OCI-LY1 (cell line): ENCODE results near the gene ATG9A.

ENCODE experiments used
- H2AFZ ChIP-seq: fragments of 200-600 bp; sonication (generic), shearing (Covaris generic); 2 replicates; pipeline ENCODE4 v1.6.0; 2014; ENCODE audit warnings: antibody characterized with exemption, mild to moderate bottlenecking, low read length
- H3F3A ChIP-seq: fragments of 200-600 bp; sonication (generic), shearing (Covaris generic); 2 replicates; pipeline ENCODE4 v1.6.0; 2014; ENCODE audit warnings: mild to moderate bottlenecking, antibody characterized with exemption, low read length, moderate library complexity; ENCODE audit not compliant: insufficient read depth
- H3K27ac ChIP-seq: fragments of 200-600 bp; sonication (generic); 2 replicates; pipeline ENCODE4 v1.5.1; 2014; ENCODE audit warnings: low read length, mixed run types, mild to moderate bottlenecking, low read depth; ENCODE audit not compliant: poor library complexity, severe bottlenecking
- H3K27me3 ChIP-seq: fragments of 200-600 bp; sonication (generic); 2 replicates; pipeline ENCODE4 v1.6.0; 2014; ENCODE audit warnings: antibody characterized with exemption, mild to moderate bottlenecking, low read length, moderate library complexity; ENCODE audit not compliant: insufficient read depth
- H3K36me3 ChIP-seq: fragments of 200-600 bp; sonication (generic); 2 replicates; pipeline ENCODE4 v1.6.1; 2014; ENCODE audit warnings: mild to moderate bottlenecking, antibody characterized with exemption, low read length, moderate library complexity, mixed read lengths; ENCODE audit not compliant: insufficient read depth
- H3K4me1 ChIP-seq: fragments of 200-600 bp; sonication (generic); 2 replicates; pipeline ENCODE4 v1.5.1; 2014; ENCODE audit warnings: mild to moderate bottlenecking, low read length, moderate library complexity; ENCODE audit not compliant: insufficient read depth, severe bottlenecking
- H3K4me2 ChIP-seq: fragments of 200-600 bp; sonication (generic), shearing (Covaris generic); 2 replicates; pipeline ENCODE4 v1.6.1; 2014; ENCODE audit warnings: low read length
- H3K4me3 ChIP-seq: fragments of 200-600 bp; sonication (generic); 2 replicates; pipeline ENCODE4 v1.5.1; 2014; ENCODE audit warnings: low read length, low read depth, mild to moderate bottlenecking, mixed read lengths; ENCODE audit not compliant: poor library complexity, severe bottlenecking
- H3K79me2 ChIP-seq: fragments of 200-600 bp; shearing (Covaris generic); 2 replicates; pipeline ENCODE4 v1.6.1; 2016; ENCODE audit warnings: mixed run types, low read length, mixed read lengths; ENCODE audit not compliant: insufficient read depth
- H3K9ac ChIP-seq: fragments of 200-600 bp; sonication (generic), shearing (Covaris generic); 2 replicates; pipeline ENCODE4 v1.6.1; 2014; ENCODE audit warnings: mild to moderate bottlenecking, low read length, mixed read lengths
- H3K9me2 ChIP-seq: fragments of 200-600 bp; sonication (generic), shearing (Covaris generic); 2 replicates; pipeline ENCODE4 v1.6.1; 2014; ENCODE audit warnings: low read depth, mild to moderate bottlenecking, low read length, mixed read lengths
- H3K9me3 ChIP-seq: fragments of 200-600 bp; shearing (Covaris generic); 2 replicates; pipeline ENCODE4 v1.6.1; 2014; ENCODE audit warnings: low read length, mixed read lengths
- H4K20me1 ChIP-seq: fragments of 200-600 bp; sonication (generic), shearing (Covaris generic); 2 replicates; pipeline ENCODE4 v1.6.0; 2016; ENCODE audit warnings: mild to moderate bottlenecking, low read length; ENCODE audit not compliant: insufficient read depth
- EZH2 ChIP-seq: fragments of 200-600 bp; sonication (generic), shearing (Covaris generic); IDR thresholded peaks from 2 replicates; pipeline ENCODE4 v1.8.0; 2017; ENCODE audit warnings: borderline replicate concordance, mixed run types, mild to moderate bottlenecking, antibody characterized with exemption, low read length, moderate library complexity, mixed read lengths
- TF ChIP-seq, protein P1 (sequence below): fragments of 200-600 bp; sonication (generic), shearing (Covaris generic); IDR thresholded peaks from 2 replicates; pipeline ENCODE4 v1.5.1; 2017; ENCODE audit warnings: mild to moderate bottlenecking, antibody characterized with exemption, low read length, moderate library complexity, mixed read lengths

Gene ATG9A

DNA sequence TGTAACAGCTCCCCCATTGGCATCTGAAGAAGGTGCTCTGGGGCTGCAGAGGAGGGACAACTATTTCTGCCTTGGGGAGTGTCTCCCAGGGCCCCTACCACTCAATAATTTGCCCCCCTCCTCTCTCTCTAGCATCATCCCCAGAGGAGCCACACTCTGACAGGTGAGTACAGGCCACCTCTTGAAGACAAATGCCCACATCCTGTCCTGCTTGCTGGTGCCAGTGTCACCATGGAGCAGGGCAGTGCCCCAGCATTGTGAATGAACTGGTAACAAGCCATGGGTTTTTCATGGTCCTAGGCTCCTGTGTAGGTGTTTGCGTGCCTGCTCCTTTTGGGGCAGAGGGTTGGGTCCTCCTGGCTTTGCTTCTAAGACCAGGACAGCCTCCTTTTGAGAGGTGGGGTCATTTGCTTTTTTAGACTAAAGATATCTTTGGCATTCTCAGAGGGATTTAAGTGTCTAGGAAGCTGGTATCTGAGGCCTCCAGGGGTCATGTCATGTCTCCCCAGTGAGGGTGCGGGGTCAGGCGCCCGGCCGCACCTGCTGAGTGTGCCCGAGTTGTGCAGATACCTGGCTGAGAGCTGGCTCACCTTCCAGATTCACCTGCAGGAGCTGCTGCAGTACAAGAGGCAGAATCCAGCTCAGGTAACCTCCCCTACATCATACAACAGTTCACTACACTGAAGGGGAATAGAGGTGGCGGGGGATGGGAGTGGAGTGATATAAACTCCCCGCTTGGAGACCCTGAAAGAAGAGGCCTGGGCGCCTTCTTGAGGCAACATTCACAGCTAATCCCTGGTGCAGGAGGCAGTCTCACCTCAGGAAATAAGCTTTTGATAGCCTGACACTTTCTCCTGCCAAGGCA is 49.6 kb downstream of the ATG9A start:
- Histone ChIP-seq H3K27me3 (no peaks in the 10 kb centered on the region), H3K27ac (no peak overlapping the region), H3K9me2 (no peaks in the 10 kb centered on the region), H4K20me1 (no peaks in the 10 kb centered on the region), H3F3A (no peaks in the 10 kb centered on the region; the same call in 1 of the 2 replicates), H3K9me3 (no peaks in the 10 kb centered on the region), H3K4me3 (peak overlapping the region; percentile 91), H3K4me1 (peaks cover 25% of the 10 kb centered on the region), H3K4me2 (peak overlapping the region; percentile 91), H3K79me2 (peaks cover 8% of the 10 kb centered on the region; the same call in 1 of the 2 replicates), H3K36me3 (peaks cover 51% of the 10 kb centered on the region), H2AFZ (no peak overlapping the region), H3K9ac (peak overlapping the region; percentile 89; the same call in 1 of the 2 replicates)
- TF ChIP-seq EZH2, result no peak
- TF ChIP-seq, protein P1, sequence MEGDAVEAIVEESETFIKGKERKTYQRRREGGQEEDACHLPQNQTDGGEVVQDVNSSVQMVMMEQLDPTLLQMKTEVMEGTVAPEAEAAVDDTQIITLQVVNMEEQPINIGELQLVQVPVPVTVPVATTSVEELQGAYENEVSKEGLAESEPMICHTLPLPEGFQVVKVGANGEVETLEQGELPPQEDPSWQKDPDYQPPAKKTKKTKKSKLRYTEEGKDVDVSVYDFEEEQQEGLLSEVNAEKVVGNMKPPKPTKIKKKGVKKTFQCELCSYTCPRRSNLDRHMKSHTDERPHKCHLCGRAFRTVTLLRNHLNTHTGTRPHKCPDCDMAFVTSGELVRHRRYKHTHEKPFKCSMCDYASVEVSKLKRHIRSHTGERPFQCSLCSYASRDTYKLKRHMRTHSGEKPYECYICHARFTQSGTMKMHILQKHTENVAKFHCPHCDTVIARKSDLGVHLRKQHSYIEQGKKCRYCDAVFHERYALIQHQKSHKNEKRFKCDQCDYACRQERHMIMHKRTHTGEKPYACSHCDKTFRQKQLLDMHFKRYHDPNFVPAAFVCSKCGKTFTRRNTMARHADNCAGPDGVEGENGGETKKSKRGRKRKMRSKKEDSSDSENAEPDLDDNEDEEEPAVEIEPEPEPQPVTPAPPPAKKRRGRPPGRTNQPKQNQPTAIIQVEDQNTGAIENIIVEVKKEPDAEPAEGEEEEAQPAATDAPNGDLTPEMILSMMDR, result no peak

DNA sequence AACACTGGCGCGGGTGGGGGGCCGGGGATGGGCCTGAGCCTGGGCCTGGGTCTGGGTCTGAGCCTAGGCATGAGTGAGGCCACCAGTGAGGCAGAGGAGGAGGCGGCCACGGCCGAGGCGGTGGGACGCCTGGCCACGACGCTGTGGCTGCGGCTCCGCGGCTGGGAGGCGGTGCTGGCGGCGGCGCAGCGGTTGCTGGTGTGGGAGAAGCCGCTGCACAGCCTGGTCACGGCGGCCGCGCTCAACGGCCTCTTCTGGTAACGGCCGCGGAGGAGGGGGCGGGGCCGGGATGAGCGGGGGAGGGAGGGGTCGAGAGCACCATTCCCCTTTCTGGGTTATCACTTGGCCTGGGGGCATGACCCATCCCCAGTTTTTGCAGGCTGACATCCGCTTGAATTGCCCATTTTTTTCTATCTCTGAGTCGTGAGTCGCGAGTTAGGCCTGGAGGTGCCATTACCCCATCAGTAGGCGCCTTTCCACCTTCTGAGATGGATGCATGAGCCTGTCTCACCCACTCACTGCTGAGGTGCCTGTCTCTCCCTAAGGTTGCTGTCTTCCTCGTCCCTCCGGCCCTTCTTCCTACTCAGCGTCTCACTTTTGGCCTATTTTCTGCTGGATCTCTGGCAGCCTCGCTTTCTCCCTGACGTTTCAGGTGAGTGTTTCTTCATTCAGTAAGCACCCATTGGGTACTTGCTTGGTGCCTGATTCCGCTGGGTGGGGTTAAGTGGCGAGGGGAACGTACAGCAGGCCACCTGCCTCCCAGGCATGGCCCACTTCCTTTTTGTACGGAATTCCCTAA is 50.9 kb downstream of the ATG9A start:
- Histone ChIP-seq H3K27ac (peak overlapping the region; percentile 14), H3K79me2 (peaks cover 8% of the 10 kb centered on the region; the same call in 1 of the 2 replicates), H3K4me2 (peak overlapping the region; percentile 91), H2AFZ (no peak overlapping the region), H3K36me3 (peaks cover 53% of the 10 kb centered on the region), H4K20me1 (no peaks in the 10 kb centered on the region), H3K27me3 (no peaks in the 10 kb centered on the region), H3K4me3 (peak overlapping the region; percentile 91), H3K4me1 (peaks cover 25% of the 10 kb centered on the region), H3F3A (no peaks in the 10 kb centered on the region; the same call in 1 of the 2 replicates), H3K9me3 (no peaks in the 10 kb centered on the region), H3K9me2 (no peaks in the 10 kb centered on the region), H3K9ac (peak overlapping the region; percentile 89)
- TF ChIP-seq, protein P1, result no peak
- no peak for TF ChIP-seq EZH2

DNA sequence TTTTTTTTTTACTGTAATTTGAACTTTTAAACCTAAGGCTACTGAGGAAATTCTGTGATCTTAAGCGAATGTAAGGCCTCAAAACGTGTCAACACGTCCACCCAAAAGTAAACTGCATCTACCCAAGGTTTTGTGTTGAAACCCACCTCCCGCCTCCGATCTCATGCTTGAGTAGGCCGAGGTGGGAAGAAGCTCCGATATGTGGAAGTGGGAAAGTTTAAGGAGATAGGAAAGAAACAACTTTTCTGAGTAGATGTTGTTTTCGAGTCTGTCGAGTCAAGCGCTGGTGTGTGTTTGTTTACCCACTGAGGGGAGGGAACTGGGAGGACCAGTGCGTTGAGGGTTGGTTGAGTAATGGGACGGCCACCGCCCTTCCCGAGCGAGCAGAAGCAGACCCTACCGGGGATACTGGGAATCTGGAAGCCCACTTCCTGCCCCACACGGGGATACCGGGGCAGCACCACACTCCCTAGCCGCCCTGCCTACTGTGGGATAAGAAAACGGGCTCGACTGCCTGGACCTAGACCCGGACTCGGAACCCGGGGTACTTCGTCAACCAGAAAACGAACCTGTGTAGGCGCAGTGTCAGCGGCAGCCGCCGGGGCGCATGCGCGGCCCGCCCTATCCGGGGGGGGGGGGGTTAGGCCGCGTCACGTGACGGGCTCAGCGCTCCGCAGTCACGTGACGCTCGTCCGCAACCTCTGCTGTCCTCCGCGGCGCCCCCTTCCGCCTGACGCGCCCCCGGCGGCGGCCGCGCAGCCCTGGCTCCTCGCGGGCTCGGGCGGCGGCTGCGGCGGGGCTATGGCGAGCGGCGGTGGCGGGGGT is 51.7 kb downstream of the ATG9A start, which contains the start of gene RETREG2:
TSS of gene RETREG2 (plus strand) at position 724 of the 825 bp plus-strand sequence. CDS start at position 802, 78 bp downstream.
- Histone ChIP-seq H4K20me1 (no peaks in the 10 kb centered on the region), H3K9me2 (no peaks in the 10 kb centered on the region), H3F3A (no peaks in the 10 kb centered on the region; the same call in 1 of the 2 replicates), H3K4me3 (peak within 1 kb of the TSS; percentile 91), H3K9me3 (no peaks in the 10 kb centered on the region), H3K4me2 (peak within 1 kb of the TSS; percentile 91), H3K36me3 (peaks cover 45% of the 10 kb centered on the region), H3K27ac (peak within 1 kb of the TSS; percentile 93), H3K79me2 (peaks cover 8% of the 10 kb centered on the region; the same call in 1 of the 2 replicates), H3K4me1 (peaks cover 25% of the 10 kb centered on the region), H3K9ac (peak within 1 kb of the TSS; percentile 89), H2AFZ (no peak within 1 kb of the TSS), H3K27me3 (no peaks in the 10 kb centered on the region)
- TF ChIP-seq, protein P1, result no peak
- TF ChIP-seq EZH2, result no peak
